HG03280 (cell line): ENCODE results near the gene INTS15.

Source experiments
- ATAC-seq: cut with Tn5 transposase; IDR thresholded peaks from one replicate; pipeline ENCODE4 v1.9.1; 2021; ENCODE audit warnings: mild to moderate bottlenecking, moderate library complexity; ENCODE audit not compliant: unreplicated experiment

Gene INTS15

DNA sequence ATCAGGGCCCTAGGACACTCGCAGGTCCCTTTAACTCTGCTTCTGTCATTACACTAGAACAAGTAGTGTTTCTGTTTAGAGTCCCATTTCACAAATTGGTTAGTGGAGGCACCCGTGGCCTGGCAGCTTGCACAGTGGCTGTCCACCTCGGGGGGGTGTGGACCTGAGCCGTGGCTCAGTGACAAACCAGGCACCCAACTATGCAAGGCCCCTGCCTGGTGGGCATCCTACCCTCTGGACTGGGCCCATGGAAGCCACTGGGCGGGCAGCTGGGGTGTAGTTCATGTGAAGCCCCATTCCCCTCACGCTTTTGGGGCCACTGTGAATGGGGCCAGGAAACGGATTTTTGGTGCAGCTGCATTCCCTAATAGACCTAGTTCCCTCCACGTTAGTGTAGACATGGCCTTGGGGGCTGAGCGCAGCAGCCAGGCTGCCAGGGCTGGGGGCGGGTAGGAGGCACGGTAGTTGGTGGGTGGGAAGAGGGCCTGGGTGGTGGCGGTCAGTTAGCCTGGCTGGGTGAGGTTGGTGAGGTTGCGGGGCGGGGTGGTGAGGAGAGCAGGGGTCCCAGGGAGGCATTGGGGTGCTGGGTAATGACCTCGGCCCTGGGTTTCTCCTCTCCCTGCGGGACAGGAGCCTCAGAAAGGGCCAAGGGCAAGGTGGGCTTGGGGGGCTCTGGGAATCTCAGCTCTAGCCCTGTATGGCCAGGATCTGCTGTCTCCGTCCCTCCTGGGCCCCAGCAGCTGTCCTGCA lies 66.0 kb downstream of the INTS15 start:
- ATAC-seq, result no peak

DNA sequence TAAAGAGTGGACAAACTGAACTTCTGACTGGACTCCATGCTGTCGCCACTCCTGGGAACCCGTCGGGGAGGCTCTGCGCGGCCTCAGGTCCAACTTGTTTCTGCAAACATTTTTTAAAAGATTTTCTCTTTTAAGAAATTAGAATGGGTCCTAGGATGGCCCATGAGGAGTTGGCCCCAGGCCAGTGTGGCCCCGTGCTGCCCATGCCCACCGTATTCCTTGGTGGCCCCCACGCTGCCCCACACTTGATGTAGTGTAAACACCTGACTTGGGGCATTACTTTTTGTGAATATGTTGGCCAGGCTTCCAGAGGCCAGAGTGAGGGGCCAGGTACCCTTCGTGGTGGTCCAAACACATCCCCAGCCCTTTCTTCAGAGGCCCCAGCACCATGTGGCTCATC lies 66.6 kb downstream of the INTS15 start:
- ATAC-seq, result no peak
